ENCODE results near the gene CASTOR1.

The CASTOR1 gene

DNA sequence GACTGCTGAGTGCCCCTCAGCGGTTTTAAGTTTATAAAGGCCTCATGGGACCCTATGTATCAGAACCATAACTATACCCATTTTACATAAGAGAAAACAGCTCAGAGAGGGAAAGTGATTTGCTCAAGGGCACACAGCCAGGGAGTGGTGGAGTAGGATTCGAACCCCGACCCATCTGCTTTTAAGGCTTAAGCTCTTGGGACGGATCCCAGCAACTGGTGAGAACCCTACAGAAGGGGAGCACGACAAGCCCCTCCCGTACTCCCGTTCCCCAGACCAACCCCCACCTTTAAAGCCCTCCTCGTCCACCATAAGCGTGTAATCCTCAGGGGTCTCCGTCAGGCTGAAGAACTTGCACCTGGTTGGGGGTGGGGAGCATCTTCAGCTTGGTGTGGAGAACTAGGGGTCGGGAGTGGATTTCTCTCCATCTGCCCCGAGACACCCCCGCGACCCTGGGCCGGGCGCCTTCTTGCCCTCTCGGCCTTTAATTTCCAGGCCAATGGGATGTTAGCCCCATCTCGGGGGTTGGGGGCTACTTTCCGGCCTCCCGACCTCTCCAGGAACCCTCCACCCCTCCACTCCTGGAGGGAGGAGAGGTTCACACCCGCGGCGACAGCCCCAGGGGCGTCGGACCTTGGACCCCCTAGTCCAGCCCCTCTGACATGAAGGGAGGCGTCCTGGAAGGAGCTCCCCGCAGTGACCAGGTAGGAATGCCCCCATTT lies 725 bp downstream of the CASTOR1 start:
- no peak for DNase-seq (ENCODE audit: low read depth)
- H3K4me3 ChIP-seq (ENCODE audit: low read length), result peak overlapping the region; percentile 70
- TF ChIP-seq, protein P1, sequence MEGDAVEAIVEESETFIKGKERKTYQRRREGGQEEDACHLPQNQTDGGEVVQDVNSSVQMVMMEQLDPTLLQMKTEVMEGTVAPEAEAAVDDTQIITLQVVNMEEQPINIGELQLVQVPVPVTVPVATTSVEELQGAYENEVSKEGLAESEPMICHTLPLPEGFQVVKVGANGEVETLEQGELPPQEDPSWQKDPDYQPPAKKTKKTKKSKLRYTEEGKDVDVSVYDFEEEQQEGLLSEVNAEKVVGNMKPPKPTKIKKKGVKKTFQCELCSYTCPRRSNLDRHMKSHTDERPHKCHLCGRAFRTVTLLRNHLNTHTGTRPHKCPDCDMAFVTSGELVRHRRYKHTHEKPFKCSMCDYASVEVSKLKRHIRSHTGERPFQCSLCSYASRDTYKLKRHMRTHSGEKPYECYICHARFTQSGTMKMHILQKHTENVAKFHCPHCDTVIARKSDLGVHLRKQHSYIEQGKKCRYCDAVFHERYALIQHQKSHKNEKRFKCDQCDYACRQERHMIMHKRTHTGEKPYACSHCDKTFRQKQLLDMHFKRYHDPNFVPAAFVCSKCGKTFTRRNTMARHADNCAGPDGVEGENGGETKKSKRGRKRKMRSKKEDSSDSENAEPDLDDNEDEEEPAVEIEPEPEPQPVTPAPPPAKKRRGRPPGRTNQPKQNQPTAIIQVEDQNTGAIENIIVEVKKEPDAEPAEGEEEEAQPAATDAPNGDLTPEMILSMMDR (conservative IDR thresholded peaks at IDR 0.05; ENCODE audit: low read depth, low read length), result no peak

DNA sequence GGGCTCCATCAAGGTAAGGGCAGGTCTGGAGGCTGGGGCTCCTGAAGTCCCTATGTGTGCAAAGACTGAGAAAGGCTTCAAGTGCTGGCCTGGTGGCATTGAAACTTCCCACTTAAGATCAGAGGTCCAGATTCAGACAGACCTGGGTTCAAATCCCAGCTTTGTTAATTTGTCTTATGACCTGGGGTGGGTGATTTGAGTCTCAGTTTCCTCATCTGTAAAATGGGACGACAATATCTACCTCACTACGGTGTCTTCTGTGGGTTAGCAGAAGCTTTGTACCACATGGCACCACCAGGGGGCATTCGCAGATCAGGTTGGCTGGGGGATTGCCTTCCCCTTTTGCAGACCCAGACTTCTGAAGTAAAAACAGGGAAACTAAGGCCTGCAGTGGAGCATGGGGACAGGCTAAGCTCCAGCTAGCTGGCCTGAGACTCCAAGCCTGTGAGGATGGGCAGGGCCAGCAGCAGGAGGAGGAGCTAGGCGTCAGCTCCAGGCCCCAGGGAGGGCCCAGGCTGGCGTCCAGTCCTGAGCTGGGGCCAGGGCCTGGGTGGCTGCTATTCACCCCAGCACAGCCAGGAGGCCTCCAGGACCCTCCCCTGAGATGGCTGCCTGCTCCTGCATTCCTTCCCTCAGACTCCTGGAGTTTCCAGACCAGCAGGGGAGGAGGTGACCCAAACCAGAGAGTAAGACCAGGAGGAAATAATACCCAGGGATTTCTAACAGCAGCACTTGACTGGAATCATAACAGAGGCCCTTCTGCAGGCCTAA lies 1.5 kb downstream of the CASTOR1 start:
- peak; percentile 77 for DNase-seq (ENCODE audit: low read depth)
- H3K4me3 ChIP-seq (ENCODE audit: low read length), result peak overlapping the region; percentile 70
- TF ChIP-seq, protein P1 (conservative IDR thresholded peaks at IDR 0.05; ENCODE audit: low read depth, low read length), result peak; percentile 64

DNA sequence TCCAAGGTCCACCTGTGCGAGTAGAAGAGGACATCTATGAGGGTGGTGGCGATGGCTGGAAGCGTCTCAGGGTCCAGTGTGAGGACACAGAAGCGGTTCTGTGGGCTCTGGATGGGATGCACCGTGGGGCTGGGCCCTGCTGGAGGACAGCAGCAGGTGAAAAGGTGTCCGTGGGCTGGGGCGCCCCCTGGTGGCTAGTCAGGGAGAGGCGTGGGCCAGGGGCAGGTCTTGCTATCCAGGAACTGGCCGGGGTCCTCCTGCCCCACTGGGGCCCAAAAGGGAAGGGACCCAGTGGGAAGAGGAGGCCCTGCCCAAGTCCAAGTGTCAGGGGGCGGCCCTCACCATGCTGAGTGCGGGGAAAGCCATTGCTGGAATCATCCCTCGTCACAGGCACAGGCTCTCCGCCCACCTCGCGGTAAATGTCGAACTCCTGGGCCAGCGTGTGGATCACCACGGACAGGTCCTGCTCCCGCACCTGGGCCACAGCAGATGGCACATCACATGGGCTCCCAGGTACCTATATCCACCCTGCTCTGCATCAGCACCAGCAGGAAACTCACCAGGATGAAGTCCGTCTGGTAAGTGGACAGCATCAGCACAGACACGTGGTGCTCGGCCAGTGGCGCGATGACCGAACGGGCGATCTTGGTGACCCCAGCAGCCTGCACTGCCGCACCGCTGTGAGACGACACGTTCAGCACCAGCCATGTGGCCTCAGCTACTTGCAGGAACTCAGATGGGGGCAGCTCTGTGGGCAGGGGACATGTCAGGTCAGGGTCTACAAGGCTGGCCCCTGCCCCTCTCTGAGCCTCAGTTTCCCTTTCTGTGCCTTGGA lies 2.3 kb downstream of the CASTOR1 start:
- TF ChIP-seq, protein P1 (conservative IDR thresholded peaks at IDR 0.05; ENCODE audit: low read depth, low read length), result peak; percentile 90
- no peak for DNase-seq (ENCODE audit: low read depth)
- no peak overlapping the region for H3K4me3 ChIP-seq (ENCODE audit: low read length)

DNA sequence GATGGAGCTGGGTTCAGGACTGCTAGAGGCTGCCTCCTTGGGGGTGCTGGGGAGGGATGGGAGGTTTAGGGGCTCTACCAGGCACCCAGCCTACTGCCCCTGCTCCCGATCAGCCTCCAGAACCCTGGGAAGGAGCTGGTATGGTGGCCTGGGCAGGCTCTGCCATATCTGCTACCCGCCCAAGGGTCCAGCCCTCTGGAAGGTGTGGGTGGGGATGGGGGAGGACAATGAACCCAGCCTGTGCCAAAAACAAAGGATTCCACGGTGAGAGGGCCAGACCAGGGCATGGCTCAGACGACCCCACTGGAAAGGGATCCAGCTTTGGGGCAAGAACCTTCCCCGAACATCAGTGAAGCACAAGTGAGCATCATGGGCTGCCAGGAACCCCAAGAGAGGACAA lies 3.0 kb downstream of the CASTOR1 start:
- TF ChIP-seq, protein P1 (conservative IDR thresholded peaks at IDR 0.05; ENCODE audit: low read depth, low read length), result no peak
- no peak overlapping the region for H3K4me3 ChIP-seq (ENCODE audit: low read length)
- DNase-seq (ENCODE audit: low read depth), result no peak

DNA sequence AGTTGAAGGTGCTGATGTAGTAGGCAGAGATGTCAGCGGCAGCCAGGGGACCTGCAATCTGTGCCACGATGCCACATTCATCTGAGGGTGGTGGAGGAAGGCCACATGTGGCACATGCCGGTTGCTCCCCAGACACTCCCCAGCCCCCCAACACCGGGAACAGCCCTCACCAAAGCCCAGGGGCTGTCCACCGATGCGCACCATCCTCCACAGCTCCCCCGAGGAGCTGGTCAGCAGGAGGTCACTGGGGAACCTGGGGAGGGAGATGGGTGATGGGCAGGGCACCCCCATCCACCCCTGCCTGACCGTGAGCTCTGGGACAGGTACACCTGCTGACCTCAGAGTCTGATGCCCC lies 3.5 kb downstream of the CASTOR1 start:
- no peak for DNase-seq (ENCODE audit: low read depth)
- TF ChIP-seq, protein P1 (conservative IDR thresholded peaks at IDR 0.05; ENCODE audit: low read depth, low read length), result no peak
- no peak overlapping the region for H3K4me3 ChIP-seq (ENCODE audit: low read length)

DNA sequence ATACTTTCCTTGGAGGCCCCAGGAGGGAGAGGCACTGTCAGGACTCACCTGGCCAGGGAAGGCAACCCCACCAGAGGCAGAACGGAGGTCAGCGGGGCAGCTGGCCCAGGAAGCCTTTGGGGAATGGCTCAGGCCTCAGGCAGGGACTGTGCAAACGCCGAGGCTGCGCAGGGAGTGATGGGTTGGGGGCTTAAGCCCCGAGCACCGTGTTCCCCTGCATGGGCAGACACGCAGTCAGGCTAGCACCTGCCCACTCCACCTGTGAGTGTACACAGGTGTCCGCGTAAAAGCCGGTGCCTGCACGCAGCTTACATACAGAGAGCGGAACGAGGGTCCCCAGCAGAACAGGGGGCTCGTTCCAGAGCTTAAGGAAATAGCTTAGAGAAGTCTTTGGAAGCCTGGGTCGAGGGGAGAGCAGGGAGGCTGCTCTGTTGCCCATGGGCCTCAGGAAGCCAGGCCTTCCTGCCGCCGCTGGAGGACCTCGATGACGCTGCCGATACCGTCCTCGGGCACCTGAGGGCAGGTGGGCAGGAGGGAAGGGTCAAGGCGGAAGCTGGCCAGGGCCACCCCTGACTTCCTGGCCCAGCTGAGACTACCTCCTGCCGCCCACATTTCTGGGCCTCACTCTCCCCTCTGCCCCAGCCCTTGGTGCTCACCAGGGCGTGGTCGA lies 4.0 kb downstream of the CASTOR1 start:
- no peak overlapping the region for H3K4me3 ChIP-seq (ENCODE audit: low read length)
- DNase-seq (ENCODE audit: low read depth), result no peak
- TF ChIP-seq, protein P1 (conservative IDR thresholded peaks at IDR 0.05; ENCODE audit: low read depth, low read length), result no peak
